ENCODE results near the gene WWOX. TPM values are rescaled to one million over a fixed set of nuclear protein-coding genes. Genes with fewer than 3 reads are reported as not detected.

Gene WWOX
- total and polyA plus RNA-seq, 2 of the 4 experiments (the other 2 are of a cell fraction): 2.7 to 5.4 TPM

GRCh38 chr16:79191933-79192332 is 1092.5 kb downstream of the WWOX start:
- Histone ChIP-seq H4K5ac (ENCODE audit: low read depth, low read length) (no peak overlapping the region), H3K79me1 (ENCODE audit: low read depth in 1 of 2, low read length in 2 of 2) (no peaks in the 10 kb centered on the region), H3K4me1 (ENCODE audit: control insufficient read depth, insufficient read depth, low read length) (no peaks in the 10 kb centered on the region), H3K14ac (replicated peaks; ENCODE audit: low read depth, low read length) (no peak overlapping the region), H3K4me3 (ENCODE audit: insufficient read depth, low read depth, low read length) (no peak overlapping the region), H2BK20ac (ENCODE audit: low read depth, low read length) (no peak overlapping the region), H2BK15ac (ENCODE audit: low read depth, low read length) (no peak overlapping the region), H2BK120ac (ENCODE audit: low read depth, low read length) (no peak overlapping the region), H3K23ac (ENCODE audit: low read depth, low read length) (no peak overlapping the region), H3K4me2 (ENCODE audit: low read depth, low read length) (no peak overlapping the region), H3K27ac (ENCODE audit: insufficient read depth, low read length) (no peak overlapping the region), H3K9me1 (ENCODE audit: insufficient read depth, low read length) (no peaks in the 10 kb centered on the region), H2AK5ac (ENCODE audit: low read depth, low read length) (no peak overlapping the region), H4K20me1 (ENCODE audit: insufficient read depth, low read length) (no peaks in the 10 kb centered on the region), H3K4ac (ENCODE audit: low read depth, low read length) (no peak overlapping the region), H3K18ac (ENCODE audit: low read depth, low read length) (no peak overlapping the region), H4K91ac (ENCODE audit: insufficient read depth, low read depth, low read length) (no peak overlapping the region), H3K27me3 (ENCODE audit: control insufficient read depth, insufficient read depth, low read length) (no peaks in the 10 kb centered on the region), H4K8ac (ENCODE audit: low read depth in 2 of 2, low read length in 2 of 2) (no peak overlapping the region), H3K56ac (ENCODE audit: extremely low read depth, insufficient read depth, low read length) (no peak overlapping the region), H2BK5ac (ENCODE audit: low read depth, low read length, poor library complexity, severe bottlenecking) (no peak overlapping the region), H3K9ac (ENCODE audit: low read depth, low read length) (no peak overlapping the region), H3K36me3 (ENCODE audit: control insufficient read depth, insufficient read depth, low read length) (no peaks in the 10 kb centered on the region), H2AFZ (replicated peaks; ENCODE audit: low read length, poor library complexity) (no peak overlapping the region), H2AK9ac (replicated peaks; ENCODE audit: low read depth, low read length, poor library complexity) (no peak overlapping the region), H3K9me3 (ENCODE audit: control insufficient read depth, insufficient read depth, low read length) (peaks cover 21% of the 10 kb centered on the region)
- dilution Hi-C loops (cut with HindIII; ENCODE audit: low sequenced_read_pairs, unreplicated experiment): no loop called here
- in situ Hi-C loops (cut with MboI; ENCODE audit: low sequenced_read_pairs): no loop called here
- ATAC-seq (ENCODE audit: low read depth) (no peak), DNase-seq (no peak)
- intact Hi-C loops (cut with micrococcal nuclease): no loop called here
- ChIA-PET POLR2A (ENCODE audit: unreplicated experiment) (no interaction called here), CTCF (interaction anchor here (0.7 kb wide), 1 partner anchor 18 kb away, joined by 3 read pairs; no protein-coding TSS in a partner anchor)
- BruUV-seq (replicated peaks): no TSS peak
- WGBS, 2 experiments (ENCODE audit: extremely low coverage in 2 of 2, insufficient read length in 1 of 2): no CpG with 5 or more reads among the region's 8 CpGs
- TF ChIP-seq POLR2A (IDR thresholded peaks at IDR 0.05; ENCODE audit: low read depth, low read length): no peak
- no peak for TF ChIP-seq RCOR1 (IDR thresholded peaks at IDR 0.05; ENCODE audit: insufficient replicate concordance, low read length)
- no peak for TF ChIP-seq RAD21 (IDR thresholded peaks at IDR 0.05; ENCODE audit: low read length)
- TF ChIP-seq MXI1 (IDR thresholded peaks at IDR 0.05; ENCODE audit: borderline replicate concordance, low read depth, low read length): no peak
- no peak for TF ChIP-seq RFX5 (IDR thresholded peaks at IDR 0.05; ENCODE audit: low read depth, low read length)
- TF ChIP-seq CHD1 (IDR thresholded peaks at IDR 0.05; ENCODE audit: low read depth, low read length): no peak
- TF ChIP-seq ELK1 (IDR thresholded peaks at IDR 0.05; ENCODE audit: borderline replicate concordance, low read depth, low read length): no peak
- TF ChIP-seq BHLHE40 (IDR thresholded peaks at IDR 0.05; ENCODE audit: low read depth, low read length): no peak
- TF ChIP-seq NFE2L2 (IDR thresholded peaks at IDR 0.05; ENCODE audit: low read depth, low read length): no peak
- no peak for TF ChIP-seq CEBPB (IDR thresholded peaks at IDR 0.05; ENCODE audit: low read depth, low read length)
